ENCODE results near the gene SORD.
A peak's percentile ranks its signal among the peaks of the same experiment; 100 is the strongest.
"Not testable (repeated sequence)": the region's sequence is repeated elsewhere in the genome, so short reads cannot be mapped to it uniquely, and the experiment has no call there.

Gene SORD

DNA sequence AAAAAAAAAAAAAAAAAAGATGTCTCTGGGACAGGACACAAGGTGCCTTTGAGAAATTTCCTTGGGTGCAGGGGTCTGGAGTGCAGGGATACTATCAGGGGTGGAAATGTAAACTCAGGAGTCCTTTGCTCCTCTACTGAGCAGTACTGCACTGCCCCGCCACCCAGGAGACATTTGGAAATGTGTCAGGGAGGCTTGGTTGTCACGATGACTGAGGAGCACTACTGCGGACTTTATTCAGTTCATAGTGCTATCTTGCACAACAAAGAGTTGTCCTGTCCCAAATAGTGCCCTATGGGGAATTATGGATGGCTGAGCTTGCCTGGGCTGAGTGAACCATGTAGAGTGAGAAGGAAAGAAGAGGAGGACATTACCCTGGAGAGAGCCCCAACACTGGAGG is 2.6 kb downstream of the SORD start:
- not testable (repeated sequence) for DNase-seq

DNA sequence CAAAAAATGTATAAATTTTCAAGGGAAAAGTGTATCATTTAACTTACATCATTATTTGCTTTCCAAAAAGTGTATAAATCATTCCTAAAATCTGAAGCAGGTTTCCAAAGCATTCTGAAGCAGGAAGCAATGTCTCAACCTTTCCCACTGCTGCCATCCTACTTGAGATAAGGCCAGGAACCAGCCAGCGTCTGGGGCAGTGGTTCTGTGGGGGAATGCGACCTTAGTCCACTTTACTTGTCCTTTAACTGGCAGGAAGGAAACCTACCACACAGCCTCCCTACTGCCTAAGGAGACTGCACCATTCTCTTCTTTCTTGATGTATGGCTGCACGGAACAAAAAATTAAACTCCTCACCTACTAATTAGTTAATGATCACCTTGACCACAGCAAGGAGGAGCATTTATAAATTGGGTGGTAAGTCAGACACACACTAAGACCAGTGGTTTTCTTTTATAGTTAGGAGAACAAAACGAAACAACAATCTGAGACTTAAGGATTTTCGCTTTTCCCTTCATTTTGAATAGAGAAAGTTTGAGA is 3.7 kb downstream of the SORD start:
- no peak for DNase-seq

- DNase-seq: peak; percentile 37
Observed at GRCh38 chr15:45027220-45027619, 4.2 kb downstream of the SORD start.

DNA sequence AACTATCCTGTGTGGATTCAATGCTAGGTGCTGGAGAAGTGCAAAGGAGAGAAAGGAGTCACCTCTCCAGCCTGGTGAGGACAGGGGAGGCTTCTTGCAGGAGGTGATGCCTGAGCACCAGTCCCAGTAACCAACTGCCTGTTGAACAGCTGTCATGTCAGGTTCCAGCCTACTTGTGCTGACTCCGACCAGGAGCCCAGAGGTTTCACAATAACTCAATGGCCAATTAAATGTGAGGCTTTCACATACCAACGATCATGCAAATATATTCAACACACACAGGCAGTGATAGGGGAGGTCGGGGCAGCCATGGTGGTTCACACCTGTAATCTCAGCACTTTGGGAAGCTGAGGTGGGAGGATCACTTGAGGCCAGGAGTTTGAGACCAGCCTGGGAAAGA is 7.7 kb downstream of the SORD start:
- no peak for DNase-seq

- not testable (repeated sequence) for DNase-seq
Observed at GRCh38 chr15:45031522-45032028, 8.6 kb downstream of the SORD start.

- DNase-seq: not testable (repeated sequence)
Observed at GRCh38 chr15:45032501-45032900, 9.5 kb downstream of the SORD start.

DNA sequence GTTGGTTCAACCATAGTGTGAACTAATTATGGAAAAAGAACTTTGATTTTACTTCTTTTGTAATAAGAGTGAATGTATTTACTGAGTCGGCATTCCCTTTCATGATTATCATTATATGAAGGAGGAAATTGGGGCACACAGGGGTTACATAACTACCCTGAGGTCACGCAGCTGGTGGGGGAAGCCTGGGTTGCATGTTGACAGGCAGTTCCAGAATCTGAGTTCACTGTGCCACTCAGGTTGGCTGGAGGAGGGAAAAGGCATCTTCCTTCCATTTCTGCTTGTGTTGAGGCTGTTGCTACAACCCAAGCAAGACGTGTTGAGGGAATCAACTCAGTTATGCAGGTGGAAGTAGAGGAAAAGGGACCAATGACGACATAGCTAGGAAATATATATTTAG is 11.1 kb downstream of the SORD start:
- not testable (repeated sequence) for DNase-seq

- not testable (repeated sequence) for DNase-seq
Observed at GRCh38 chr15:45034600-45035375, 11.8 kb downstream of the SORD start.

GRCh38 chr15:45036812-45037781 is 14.1 kb downstream of the SORD start:
- DNase-seq: peak; percentile 45

DNA sequence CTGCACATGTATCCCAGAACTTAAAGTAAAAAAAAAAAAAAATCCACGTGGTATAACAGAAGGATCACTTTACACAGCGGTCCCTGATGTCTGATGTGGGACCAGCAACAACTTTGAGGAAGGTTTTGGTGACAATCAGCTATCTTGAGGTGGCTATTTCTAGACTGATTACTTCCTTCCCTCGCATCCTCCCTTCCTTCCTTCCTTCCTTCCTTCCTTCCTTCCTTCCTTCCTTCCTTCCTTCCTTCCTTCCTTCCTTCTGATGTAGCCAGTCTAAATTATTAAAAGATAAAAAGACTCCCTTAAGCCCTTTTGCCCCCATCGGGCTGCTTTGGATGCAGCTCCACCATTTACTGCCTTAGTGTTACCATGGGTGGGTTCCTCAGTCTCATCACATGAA is 14.9 kb downstream of the SORD start:
- no peak for DNase-seq

DNA sequence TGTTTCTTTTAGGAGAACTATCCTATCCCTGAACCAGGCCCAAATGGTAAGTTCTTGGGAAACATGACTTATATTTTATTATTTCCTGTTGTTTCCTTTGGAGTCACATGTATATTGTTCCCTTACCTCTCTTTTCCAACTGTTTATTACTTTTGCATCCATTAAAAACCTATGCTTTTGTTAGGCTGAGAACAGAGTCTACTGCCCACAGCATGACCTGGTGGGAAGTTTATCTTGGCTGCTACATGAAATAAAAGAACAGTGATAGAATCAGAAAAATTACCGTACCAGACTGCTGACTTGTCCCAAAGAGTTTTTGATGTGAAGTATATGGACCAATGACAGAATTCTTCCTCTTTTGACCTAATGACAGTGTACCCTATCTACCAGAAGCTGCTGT is 17.4 kb downstream of the SORD start:
- DNase-seq: not testable (repeated sequence)

DNA sequence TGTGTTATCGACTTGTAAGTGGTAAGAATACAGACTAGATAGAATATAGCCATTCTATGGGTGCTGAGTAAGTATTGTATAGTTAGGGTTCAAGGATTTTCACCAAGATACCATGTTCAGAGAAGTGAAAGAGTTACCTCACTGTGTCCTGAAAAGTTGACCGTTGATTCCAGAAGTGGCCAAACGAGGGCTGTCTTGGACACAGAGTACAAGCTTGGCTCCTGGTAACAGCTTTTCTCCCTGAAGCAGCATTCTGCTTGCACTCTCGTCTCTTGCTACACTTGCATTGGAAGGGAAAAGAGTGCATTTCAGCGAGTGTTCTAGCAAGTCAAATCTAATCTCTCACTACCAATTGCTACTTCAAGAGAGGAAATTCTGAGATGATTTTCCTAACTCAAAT is 18.5 kb downstream of the SORD start:
- DNase-seq: not testable (repeated sequence)

DNA sequence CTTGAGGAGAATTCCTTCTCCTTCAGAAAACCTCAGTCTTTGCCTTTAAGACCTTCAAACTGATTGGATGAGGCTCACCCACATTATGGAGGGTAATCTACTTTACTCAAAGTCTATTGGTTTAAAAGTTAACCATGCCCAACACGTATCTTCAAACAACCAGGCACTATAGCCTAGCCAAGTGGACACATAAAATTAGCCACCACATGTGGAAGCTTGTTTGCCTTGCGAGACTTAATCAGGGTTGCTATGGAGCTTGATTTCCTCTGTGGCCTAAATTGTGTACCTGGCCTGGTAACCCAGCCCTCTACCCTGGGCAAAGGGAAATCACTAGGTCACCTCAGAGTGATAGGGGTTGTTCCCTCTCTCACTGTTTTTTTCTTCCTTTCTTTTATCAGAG is 19.9 kb downstream of the SORD start:
- not testable (repeated sequence) for DNase-seq

- DNase-seq: not testable (repeated sequence)
Observed at GRCh38 chr15:45044270-45044669, 21.3 kb downstream of the SORD start.

DNA sequence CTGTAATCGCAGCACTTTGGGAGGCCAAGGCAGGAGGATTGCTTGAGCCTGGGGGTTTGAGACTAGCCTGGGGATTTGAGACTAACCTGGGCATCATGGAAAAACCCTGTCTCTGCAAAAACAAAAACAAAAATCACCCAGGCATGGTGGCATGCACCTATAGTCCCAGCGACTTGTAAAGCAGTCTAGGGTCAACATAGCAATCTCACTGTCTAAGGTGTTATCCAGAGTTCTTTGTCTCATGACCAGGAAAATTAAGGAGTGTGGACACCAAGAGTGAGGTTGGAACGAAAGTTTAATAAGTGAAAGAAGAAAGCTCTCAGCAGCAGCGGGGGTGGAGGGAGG is 25.4 kb downstream of the SORD start:
- not testable (repeated sequence) for DNase-seq

DNA sequence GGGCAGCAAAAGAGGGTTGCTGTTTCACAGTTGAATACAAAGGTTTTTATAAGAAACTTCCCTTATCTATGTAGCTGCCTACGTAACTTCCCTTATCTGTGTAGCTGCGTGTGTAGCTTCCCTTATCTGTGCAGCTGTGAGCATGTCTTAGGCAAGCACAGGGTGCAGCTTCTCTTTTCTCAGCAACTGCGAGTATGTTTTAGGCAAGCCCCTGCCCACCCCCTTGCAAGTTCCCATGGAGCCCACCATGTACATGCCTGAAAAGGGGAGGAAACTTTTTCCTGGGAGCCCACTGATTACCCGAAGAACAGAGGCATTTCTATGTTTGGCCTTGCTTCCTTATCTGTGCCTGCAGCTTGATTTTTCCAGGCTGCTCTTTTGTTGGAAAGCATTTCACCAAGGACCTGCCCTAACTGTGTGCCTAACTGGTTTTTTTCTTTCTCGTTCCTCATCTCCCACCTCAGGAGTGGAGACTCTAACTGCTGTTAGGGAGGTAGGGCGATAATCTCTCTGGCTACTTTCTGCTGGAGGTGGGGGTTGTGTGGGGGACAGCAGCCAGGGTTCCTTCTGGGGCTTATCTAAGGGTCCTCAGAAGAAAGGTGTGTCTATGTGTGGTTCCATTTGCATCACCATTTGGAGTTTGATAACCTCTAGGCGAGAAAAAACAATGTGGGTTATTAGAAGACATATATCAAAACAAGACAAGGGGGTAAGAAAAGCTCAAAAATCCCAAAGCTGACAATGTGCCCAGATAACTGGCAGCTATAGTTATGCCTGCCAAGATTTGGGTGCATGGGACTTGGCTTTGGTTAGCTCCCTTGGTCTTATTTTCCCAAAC is 26.0 kb downstream of the SORD start:
- DNase-seq: no peak

DNA sequence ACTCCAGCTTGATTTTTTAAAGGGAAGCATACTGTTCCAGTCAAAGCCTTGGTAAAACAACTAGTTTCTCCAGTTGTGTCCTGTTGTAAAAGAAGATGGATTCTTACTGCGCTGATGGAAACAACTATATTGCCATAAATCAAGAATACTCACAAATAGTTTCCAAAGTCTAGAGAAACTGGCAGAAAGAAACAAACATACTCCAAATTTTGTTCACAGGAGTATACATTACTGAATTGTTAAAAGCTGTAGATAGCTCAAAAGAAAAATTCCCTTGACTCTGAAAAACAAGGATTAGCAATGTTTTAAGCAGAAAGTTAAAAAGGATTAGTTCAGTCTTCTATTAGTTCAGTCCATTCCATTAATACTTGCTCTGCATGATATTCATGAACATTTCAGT is 27.6 kb downstream of the SORD start:
- DNase-seq: no peak

DNA sequence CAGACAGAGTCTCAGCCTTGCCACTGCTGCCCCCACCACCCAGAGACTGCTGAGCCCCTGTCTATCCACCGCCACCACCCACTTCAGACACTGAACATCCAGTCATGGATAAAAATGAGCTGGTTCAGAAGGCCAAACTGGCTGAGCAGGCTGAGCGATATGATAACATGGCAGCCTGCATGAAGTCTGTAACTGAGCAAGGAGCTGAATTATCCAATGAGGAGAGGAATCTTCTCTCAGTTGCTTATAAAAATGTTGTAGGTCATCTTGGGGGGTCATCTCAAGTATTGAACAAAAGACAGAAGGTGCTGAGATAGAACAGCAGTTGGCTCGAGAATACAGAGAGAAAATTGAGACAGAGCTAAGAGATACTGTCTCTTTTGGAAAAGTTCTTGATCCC is 29.7 kb downstream of the SORD start:
- DNase-seq: not testable (repeated sequence)

- not testable (repeated sequence) for DNase-seq
Observed at GRCh38 chr15:45058690-45059675, 36.0 kb downstream of the SORD start.

DNA sequence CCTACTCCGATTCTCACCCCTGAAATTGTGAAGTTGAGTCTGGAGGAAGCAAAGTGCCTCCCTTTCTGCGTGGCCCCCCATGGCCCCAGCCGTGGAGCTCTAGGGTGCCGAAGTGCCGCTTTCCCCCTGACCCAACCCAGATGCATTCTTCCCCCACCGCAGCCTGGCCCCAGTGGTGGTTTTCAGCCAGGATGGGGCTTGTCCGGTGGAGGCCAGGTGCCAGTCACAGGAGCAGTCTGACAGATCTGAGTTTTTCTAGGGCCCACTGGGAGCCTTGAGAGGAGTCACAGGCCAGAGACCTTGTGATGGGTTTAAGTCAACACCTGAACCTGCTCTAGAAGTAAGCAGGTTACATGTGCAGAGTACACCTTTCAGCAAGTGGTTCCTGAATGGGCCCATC is 39.3 kb downstream of the SORD start:
- not testable (repeated sequence) for DNase-seq

DNA sequence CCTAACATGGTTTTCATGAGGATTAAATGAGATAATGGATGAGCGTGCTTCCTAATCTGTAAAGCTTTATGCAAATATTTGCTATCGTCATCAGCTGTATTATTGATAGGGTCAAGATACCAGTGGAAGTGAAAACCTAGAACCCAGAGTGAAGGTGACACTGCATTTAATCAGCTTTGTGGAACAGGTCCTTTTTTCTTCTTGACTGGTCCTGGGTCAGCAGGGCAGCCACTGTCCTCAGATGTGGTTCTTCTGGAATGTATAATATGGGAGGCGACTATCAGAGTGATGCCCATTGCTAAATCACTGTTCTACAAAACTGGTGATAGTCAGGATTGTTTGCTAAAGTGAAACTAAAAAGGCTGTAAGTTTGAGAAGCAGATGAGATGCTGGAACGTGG is 41.4 kb downstream of the SORD start:
- DNase-seq: no peak

All from NCI-H1436 (cell line).